ENCODE results near the gene ZFYVE9. TPM values are rescaled to one million over a fixed set of nuclear protein-coding genes. Genes with fewer than 3 reads are reported as not detected.

The ZFYVE9 gene
- total RNA-seq, 1 donor from 2014 or later = 16.5 TPM

GRCh38 chr1:52127181-52128180 is 14.4 kb upstream of the ZFYVE9 start:
- Histone ChIP-seq H3K4me3 (ENCODE audit: insufficient read depth, low read depth, low read length) (no peak overlapping the region), H3K27me3 (ENCODE audit: insufficient read depth, low read length) (peaks cover 4% of the 10 kb centered on the region), H4K20me1 (ENCODE audit: insufficient read depth, low read length) (no peaks in the 10 kb centered on the region), H3K36me3 (ENCODE audit: insufficient read depth, low read length) (no peaks in the 10 kb centered on the region), H3K79me2 (ENCODE audit: insufficient read depth, low read length) (no peaks in the 10 kb centered on the region), H3K9ac (ENCODE audit: low read length) (no peak overlapping the region), H3K27ac (ENCODE audit: low read depth, low read length) (no peak overlapping the region), H3K4me1 (ENCODE audit: insufficient read depth, low read length) (no peaks in the 10 kb centered on the region), H3K4me2 (ENCODE audit: low read length) (no peak overlapping the region), H3K9me3 (ENCODE audit: insufficient read depth, low read depth, low read length) (no peaks in the 10 kb centered on the region), H2AFZ (ENCODE audit: low read depth, low read length) (no peak overlapping the region)
- H3K36me3 Mint-ChIP-seq (ENCODE audit: low read depth, unreplicated experiment) = no peaks in the 10 kb centered on the region
- TF ChIP-seq, protein P1, sequence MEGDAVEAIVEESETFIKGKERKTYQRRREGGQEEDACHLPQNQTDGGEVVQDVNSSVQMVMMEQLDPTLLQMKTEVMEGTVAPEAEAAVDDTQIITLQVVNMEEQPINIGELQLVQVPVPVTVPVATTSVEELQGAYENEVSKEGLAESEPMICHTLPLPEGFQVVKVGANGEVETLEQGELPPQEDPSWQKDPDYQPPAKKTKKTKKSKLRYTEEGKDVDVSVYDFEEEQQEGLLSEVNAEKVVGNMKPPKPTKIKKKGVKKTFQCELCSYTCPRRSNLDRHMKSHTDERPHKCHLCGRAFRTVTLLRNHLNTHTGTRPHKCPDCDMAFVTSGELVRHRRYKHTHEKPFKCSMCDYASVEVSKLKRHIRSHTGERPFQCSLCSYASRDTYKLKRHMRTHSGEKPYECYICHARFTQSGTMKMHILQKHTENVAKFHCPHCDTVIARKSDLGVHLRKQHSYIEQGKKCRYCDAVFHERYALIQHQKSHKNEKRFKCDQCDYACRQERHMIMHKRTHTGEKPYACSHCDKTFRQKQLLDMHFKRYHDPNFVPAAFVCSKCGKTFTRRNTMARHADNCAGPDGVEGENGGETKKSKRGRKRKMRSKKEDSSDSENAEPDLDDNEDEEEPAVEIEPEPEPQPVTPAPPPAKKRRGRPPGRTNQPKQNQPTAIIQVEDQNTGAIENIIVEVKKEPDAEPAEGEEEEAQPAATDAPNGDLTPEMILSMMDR (IDR thresholded peaks at IDR 0.05; ENCODE audit: insufficient read depth, low read depth, low read length) = peak; percentile 95
- TF ChIP-seq EZH2 (IDR thresholded peaks at IDR 0.05; ENCODE audit: insufficient read depth, low read length) = no peak
- H3K9me3 Mint-ChIP-seq (ENCODE audit: unreplicated experiment) = peaks cover 2% of the 10 kb centered on the region
- peaks cover 13% of the 10 kb centered on the region for H3K27me3 Mint-ChIP-seq (ENCODE audit: low read depth, unreplicated experiment)
- H3K4me3 Mint-ChIP-seq (ENCODE audit: unreplicated experiment) = no peak overlapping the region
- DNase-seq (ENCODE audit: low read depth) (peak; percentile 39), FAIRE-seq (peak; percentile 20)
- no peak overlapping the region for H3K27ac Mint-ChIP-seq (ENCODE audit: unreplicated experiment)
- H3K4me1 Mint-ChIP-seq (ENCODE audit: low read depth, unreplicated experiment) = no peaks in the 10 kb centered on the region

GRCh38 chr1:52139817-52140540 is 1.9 kb upstream of the ZFYVE9 start:
- H2AFZ ChIP-seq (ENCODE audit: low read depth, low read length) = no peak overlapping the region
- Mint-ChIP-seq H3K9me3 (ENCODE audit: unreplicated experiment) (no peaks in the 10 kb centered on the region), H3K4me1 (ENCODE audit: low read depth, unreplicated experiment) (peaks cover 16% of the 10 kb centered on the region), H3K27me3 (ENCODE audit: low read depth, unreplicated experiment) (no peaks in the 10 kb centered on the region), H3K36me3 (ENCODE audit: low read depth, unreplicated experiment) (no peaks in the 10 kb centered on the region), H3K4me3 (ENCODE audit: unreplicated experiment) (no peak overlapping the region), H3K27ac (ENCODE audit: unreplicated experiment) (no peak overlapping the region)
- no peaks in the 10 kb centered on the region for H3K36me3 ChIP-seq (ENCODE audit: insufficient read depth, low read length)
- peaks cover 5% of the 10 kb centered on the region for H3K4me1 ChIP-seq (ENCODE audit: insufficient read depth, low read length)
- no peak overlapping the region for H3K9ac ChIP-seq (ENCODE audit: low read length)
- peak overlapping the region; percentile 7 for H3K27ac ChIP-seq (ENCODE audit: low read depth, low read length)
- no peak overlapping the region for H3K4me3 ChIP-seq (ENCODE audit: insufficient read depth, low read depth, low read length)
- FAIRE-seq = no peak
- no peaks in the 10 kb centered on the region for H3K27me3 ChIP-seq (ENCODE audit: insufficient read depth, low read length)
- peaks cover 26% of the 10 kb centered on the region for H3K79me2 ChIP-seq (ENCODE audit: insufficient read depth, low read length)
- DNase-seq (ENCODE audit: low read depth) = peak; percentile 82
- peak overlapping the region; percentile 40 for H3K4me2 ChIP-seq (ENCODE audit: low read length)
- peaks cover 8% of the 10 kb centered on the region for H4K20me1 ChIP-seq (ENCODE audit: insufficient read depth, low read length)
- H3K9me3 ChIP-seq (ENCODE audit: insufficient read depth, low read depth, low read length) = no peaks in the 10 kb centered on the region
- TF ChIP-seq, protein P1 (IDR thresholded peaks at IDR 0.05; ENCODE audit: insufficient read depth, low read depth, low read length) = no peak
- no peak for TF ChIP-seq EZH2 (IDR thresholded peaks at IDR 0.05; ENCODE audit: insufficient read depth, low read length)

Measured in astrocyte (in vitro differentiated cells and primary cell).